Esophagus muscularis mucosa (tissue), 4 donors: ENCODE measurements around the gene CCNL2. TPM values are rescaled to one million over a fixed set of nuclear protein-coding genes. Genes with fewer than 3 reads are reported as not detected.
A peak's percentile ranks its signal among the peaks of the same experiment; 100 is the strongest.

Experiments
- DNase-seq: peaks from one replicate; pipeline ENCODE4 v3.0.0-alpha.2; 2017; ENCODE audit errors: extremely low spot score
- H3K27ac ChIP-seq, 4 donors: fragments of 200-600 bp; sonication (generic); replicated peaks in 1 of 4; 1 replicate in 3 of 4; 2 replicates in 1 of 4; pipeline ENCODE4 v1.5.1; 2016 to 2019; ENCODE audit warnings: mild to moderate bottlenecking in 1 of 4
- H3K27me3 ChIP-seq, 4 donors: fragments of 200-600 bp; sonication (generic); one replicate each; pipeline versions ENCODE4 v1.5.1 to v1.6.0; 2016 to 2019
- H3K36me3 ChIP-seq, 4 donors: fragments of 200-600 bp; sonication (generic); one replicate each; pipeline ENCODE4 v1.5.1; 2016 to 2019
- H3K4me1 ChIP-seq, 4 donors: fragments of 200-600 bp; sonication (generic); one replicate each; pipeline ENCODE4 v1.5.1; 2016 to 2019
- H3K4me3 ChIP-seq, 4 donors: fragments of 200-600 bp; sonication (generic); 1 replicate in 2 of 4; 2 replicates in 2 of 4; pipeline ENCODE4 v1.5.1; 2016 to 2019; ENCODE audit warnings: mild to moderate bottlenecking in 4 of 4, moderate library complexity in 1 of 4
- H3K9me3 ChIP-seq, 4 donors: fragments of 200-600 bp; sonication (generic); 1 replicate in 3 of 4; 2 replicates in 1 of 4; pipeline ENCODE4 v1.5.1; 2016 to 2019
- CTCF ChIP-seq, 3 experiments: fragments of 200-600 bp in 2 of 3; fragments of 450-650 bp in 1 of 3; sonication (generic) in 2 of 3; IDR thresholded peaks; one replicate each; pipeline ENCODE4 v1.5.1; 2017 to 2019; ENCODE audit warnings: antibody characterized with exemption in 3 of 3, mild to moderate bottlenecking in 2 of 3, moderate library complexity in 1 of 3
- EP300 ChIP-seq: sonication (generic); formaldehyde crosslinking; IDR thresholded peaks from one replicate; pipeline ENCODE4 v1.6.1; 2017; ENCODE audit warnings: antibody characterized with exemption
- POLR2A ChIP-seq: fragments of 450-650 bp; IDR thresholded peaks from one replicate; pipeline ENCODE4 v1.6.1; 2017; ENCODE audit warnings: antibody characterized with exemption, moderate library complexity, mild to moderate bottlenecking, low read depth
- POLR2AphosphoS5 ChIP-seq, 2 donors: sonication (generic); formaldehyde crosslinking; IDR thresholded peaks; one replicate each; pipeline ENCODE4 v1.6.1; 2017; ENCODE audit warnings: antibody characterized with exemption in 2 of 2
- WGBS: methylation state at CpG from one replicate; pipeline ENCODE4 v1.1.5; 2018; 5-methylcytosine and 5-hydroxymethylcytosine counted together
- intact Hi-C: fragments of 100-400 bp; cut with DNase I; formaldehyde crosslinking; loops from one replicate; pipeline ENCODE4 v1.15.1; 2023
- total RNA-seq, 4 donors: library from RNA; depleted of rRNA; stranded (reverse); fragments of >200 nt; gene quantifications; one replicate each; pipeline versions ENCODE4 v1.1.0 to v1.2.1, GENCODE V29; 2016

The CCNL2 gene
- total RNA-seq, 4 donors from 2014 or later: 73.4 to 136 (median 108) TPM

DNA sequence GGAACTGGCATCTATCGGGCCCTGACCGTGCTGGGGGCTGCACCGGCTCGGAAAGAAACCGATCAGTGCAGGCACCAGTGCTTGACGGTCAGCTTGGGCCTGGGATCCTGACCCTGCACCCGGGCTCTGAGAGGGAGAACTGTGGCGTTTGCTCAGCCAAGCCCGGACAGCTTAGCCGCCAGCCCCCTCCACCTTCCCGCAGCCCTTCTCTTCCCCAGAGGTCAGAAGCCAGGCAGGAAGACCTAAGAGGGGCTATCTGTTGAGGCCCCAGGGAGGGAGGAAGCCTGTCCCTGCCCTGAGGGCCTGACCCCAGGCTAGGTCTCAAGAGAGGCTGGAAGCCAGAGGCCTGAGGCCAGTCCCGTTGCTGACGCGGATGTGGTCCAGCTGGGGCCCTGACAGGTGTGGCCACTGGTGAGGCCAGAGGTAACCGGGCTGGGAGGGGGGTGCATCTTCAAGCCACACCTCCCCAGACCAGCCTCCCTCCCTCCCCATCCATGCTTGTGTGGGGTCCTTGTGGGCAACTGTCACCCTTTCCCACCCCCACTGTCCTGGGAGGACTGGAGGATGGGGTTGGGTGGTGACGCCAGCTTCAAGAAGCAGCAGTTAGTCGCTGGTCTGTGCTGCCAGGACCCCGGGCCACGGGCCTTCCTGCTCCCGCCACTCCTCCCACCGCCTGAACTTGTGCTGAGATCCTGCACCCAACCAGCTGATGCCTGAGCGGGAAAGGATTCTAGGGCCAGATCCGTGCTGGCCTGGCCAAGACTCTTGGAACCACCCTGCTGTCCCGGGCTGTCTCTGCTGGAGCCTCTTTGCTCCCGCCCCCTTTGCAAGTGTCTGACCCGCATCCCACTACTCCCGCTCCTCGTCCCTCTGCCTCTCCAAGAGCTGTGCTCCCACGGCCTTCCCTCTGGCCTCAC is 47.4 kb downstream of the CCNL2 start:
- intact Hi-C loops: no loop called here
- Histone ChIP-seq H3K36me3 (peaks cover 0 to 25% (median 7%) of the 10 kb centered on the region in 4 donors), H3K27me3 (peaks cover 0 to 41% (median 24%) of the 10 kb centered on the region in 4 donors), H3K27ac (peak overlapping the region; percentile 50 to 73 (median 60)), H3K9me3 (no peaks in the 10 kb centered on the region), H3K4me3 (peak overlapping the region in 2 of 4 donors; percentile 5 to 33), H3K4me1 (peaks cover 59 to 76% (median 74%) of the 10 kb centered on the region in 4 donors)
- TF ChIP-seq POLR2AphosphoS5 (IDR thresholded peaks at IDR 0.05) (peak; percentile 20 to 24), POLR2A (no peak)
- WGBS: 56% methylated on average over 12 of the region's 29 CpGs
- no peak for DNase-seq

DNA sequence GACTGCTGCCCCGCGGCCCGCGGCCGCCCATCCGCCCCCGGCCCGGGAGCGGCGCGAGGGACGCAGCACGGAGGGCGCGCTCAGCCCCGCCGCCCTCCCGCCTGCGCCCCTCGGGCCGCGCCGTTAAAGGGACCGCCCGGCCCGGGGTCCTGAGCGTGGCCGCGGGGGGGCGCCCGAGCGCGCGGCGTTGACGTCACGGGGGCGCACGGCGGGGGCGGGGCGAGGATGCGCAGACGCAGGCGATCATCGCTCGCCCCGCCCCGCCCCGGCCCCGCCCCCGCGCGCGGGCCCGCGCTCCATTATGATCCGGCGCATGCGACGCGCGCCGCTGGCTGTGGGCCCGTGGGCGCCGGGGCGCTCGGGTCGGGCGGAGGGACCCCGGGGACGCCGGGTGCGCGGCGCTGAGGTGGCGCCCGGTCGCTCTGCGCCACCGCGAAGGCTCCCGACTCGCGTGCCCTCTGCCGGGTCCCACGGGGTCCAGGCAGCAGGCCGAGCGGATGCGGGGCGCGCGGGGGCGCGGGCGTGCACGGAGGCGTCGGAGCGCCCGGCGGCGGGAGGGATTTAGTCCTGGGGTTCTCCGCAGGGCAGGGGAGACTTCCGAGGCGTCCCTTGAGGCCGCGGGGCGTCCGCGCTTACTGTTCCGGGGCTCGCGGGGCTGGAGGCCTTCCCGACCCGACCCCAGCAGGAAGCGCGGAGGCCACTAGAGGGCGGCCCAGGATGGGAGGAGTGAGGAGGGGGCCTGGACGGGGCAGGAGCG is 49.7 kb downstream of the CCNL2 start, which contains the start of gene DVL1:
Gene DVL1, minus strand, starts transcription at position 163 of the 757 bp plus-strand sequence. CDS start 353 bp downstream, outside the sequence.
- peak within 1 kb of the TSS; percentile 68 to 93 (median 82) for H3K4me3 ChIP-seq
- peaks cover 0 to 18% (median 11%) of the 10 kb centered on the region in 4 donors for H3K27me3 ChIP-seq
- peaks cover 65 to 76% (median 74%) of the 10 kb centered on the region in 4 donors for H3K4me1 ChIP-seq
- 0% methylated on average over 11 of the region's 122 CpGs for WGBS
- intact Hi-C loops: loop anchor here (2.0 kb wide), 1 partner anchor 23 kb away; no protein-coding TSS in a partner anchor
- no peak for DNase-seq
- TF ChIP-seq POLR2A: no peak
- peak; percentile 49 to 65 (median 54) for TF ChIP-seq CTCF (IDR thresholded peaks at IDR 0.05)
- TF ChIP-seq POLR2AphosphoS5 (IDR thresholded peaks at IDR 0.05): peak; percentile 4 to 22
- no peaks in the 10 kb centered on the region for H3K9me3 ChIP-seq
- peaks cover 0 to 19% (median 5%) of the 10 kb centered on the region in 4 donors for H3K36me3 ChIP-seq
- H3K27ac ChIP-seq: peak within 1 kb of the TSS; percentile 89 to 92 (median 90)

- H3K4me1 ChIP-seq: peaks cover 57 to 76% (median 70%) of the 10 kb centered on the region in 4 donors
- peaks cover 0 to 10% (median 5%) of the 10 kb centered on the region in 4 donors for H3K27me3 ChIP-seq
- TF ChIP-seq EP300: no peak
- TF ChIP-seq POLR2A: no peak
- TF ChIP-seq POLR2AphosphoS5 (IDR thresholded peaks at IDR 0.05): no peak
- TF ChIP-seq CTCF (IDR thresholded peaks at IDR 0.05): no peak
- peak overlapping the region; percentile 70 to 92 (median 80) for H3K27ac ChIP-seq
- peaks cover 0 to 11% (median under 1%) of the 10 kb centered on the region in 4 donors for H3K36me3 ChIP-seq
- WGBS: under 1% methylated on average over 25 of the region's 109 CpGs
- no peak for DNase-seq
- peak overlapping the region; percentile 68 to 93 (median 82) for H3K4me3 ChIP-seq
- intact Hi-C loops: loop anchor here (2.0 kb wide), 1 partner anchor 24 kb away; no protein-coding TSS in a partner anchor
- H3K9me3 ChIP-seq: no peaks in the 10 kb centered on the region
These were observed 50.5 kb downstream of the CCNL2 start for GRCh38 chr1:1348420-1349255.

GRCh38 chr1:1347663-1348419 is 51.3 kb downstream of the CCNL2 start:
- Histone ChIP-seq H3K9me3 (no peaks in the 10 kb centered on the region), H3K36me3 (peaks cover 0 to 3% (median 0%) of the 10 kb centered on the region in 4 donors), H3K4me3 (peak overlapping the region; percentile 68 to 93 (median 82)), H3K4me1 (peaks cover 49 to 72% (median 62%) of the 10 kb centered on the region in 4 donors), H3K27ac (peak overlapping the region; percentile 70 to 92 (median 80)), H3K27me3 (peaks cover 0 to 2% (median under 1%) of the 10 kb centered on the region in 4 donors)
- intact Hi-C loops: loop anchor here (2.0 kb wide), 1 partner anchor 25 kb away; no protein-coding TSS in a partner anchor
- TF ChIP-seq POLR2AphosphoS5 (IDR thresholded peaks at IDR 0.05) (no peak), CTCF (IDR thresholded peaks at IDR 0.05) (no peak), POLR2A (no peak), EP300 (no peak)
- 45% methylated on average over 21 of the region's 26 CpGs for WGBS
- DNase-seq: no peak
